HG02870 (cell line): ENCODE data around the gene IL17A.

Experiments
- ATAC-seq: cut with Tn5 transposase; IDR thresholded peaks from one replicate; pipeline ENCODE4 v1.9.1; 2021; ENCODE audit warnings: mild to moderate bottlenecking, moderate library complexity; ENCODE audit not compliant: unreplicated experiment

The IL17A gene

DNA sequence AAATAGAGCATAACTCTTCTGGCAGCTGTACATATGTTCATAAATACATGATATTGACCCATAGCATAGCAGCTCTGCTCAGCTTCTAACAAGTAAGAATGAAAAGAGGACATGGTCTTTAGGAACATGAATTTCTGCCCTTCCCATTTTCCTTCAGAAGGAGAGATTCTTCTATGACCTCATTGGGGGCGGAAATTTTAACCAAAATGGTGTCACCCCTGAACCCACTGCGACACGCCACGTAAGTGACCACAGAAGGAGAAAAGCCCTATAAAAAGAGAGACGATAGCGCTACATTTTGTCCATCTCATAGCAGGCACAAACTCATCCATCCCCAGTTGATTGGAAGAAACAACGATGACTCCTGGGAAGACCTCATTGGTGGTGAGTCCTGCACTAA, at the start of gene IL17A:
TSS of gene IL17A (plus strand) at position 301 of the 400 bp plus-strand sequence. CDS start at position 358, 57 bp downstream.
- peak; percentile 17 for ATAC-seq

DNA sequence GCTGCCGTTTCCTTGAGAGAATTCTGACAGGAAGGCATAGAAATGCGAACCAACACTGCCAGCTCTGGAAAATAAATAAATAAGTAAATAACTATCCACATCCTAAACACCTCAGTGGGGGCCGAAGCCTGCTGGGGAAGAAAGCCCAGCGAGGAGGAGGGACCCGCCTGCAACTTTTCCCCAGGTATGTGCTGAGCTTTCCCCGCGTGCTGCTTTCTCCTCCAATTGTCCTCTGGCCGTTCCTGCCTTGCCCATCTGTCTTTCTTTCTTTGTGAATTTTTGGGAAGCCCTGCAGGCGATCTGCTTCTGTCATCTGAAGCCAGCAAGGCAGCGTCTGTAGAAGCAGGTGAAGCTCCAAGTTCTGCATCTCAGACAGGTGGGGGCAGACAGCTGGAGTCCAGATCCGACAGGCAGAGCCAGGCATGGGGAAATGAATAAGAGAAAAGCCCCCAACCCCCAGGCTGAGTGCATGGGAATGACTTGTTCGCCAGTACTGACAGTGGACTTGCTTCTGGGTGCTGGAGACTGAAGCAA, 49.2 kb upstream of the IL17A start:
- no peak for ATAC-seq

GRCh38 chr6:52138284-52138683, 47.9 kb upstream of the IL17A start:
- peak; percentile 67 for ATAC-seq

- no peak for ATAC-seq
These were observed 46.0 kb upstream of the IL17A start for GRCh38 chr6:52139985-52140680.

DNA sequence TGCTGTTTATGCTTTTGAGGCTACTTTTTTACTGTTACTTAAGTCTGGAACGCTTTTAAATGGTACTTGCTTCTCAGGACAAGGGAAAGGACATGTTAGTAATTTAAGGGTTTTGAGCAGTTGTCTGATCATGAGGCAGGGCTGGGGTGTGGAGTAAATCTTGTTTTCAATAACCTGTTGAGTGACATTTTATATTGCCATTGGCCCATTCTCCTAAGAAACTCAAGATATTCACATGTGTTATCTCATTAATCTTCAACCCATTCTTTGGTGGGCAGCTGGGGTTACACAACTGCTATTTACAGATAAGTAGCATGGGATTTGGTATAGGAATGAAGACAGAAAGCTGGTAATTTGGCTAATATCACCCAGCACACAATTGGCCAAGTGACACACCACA, 44.6 kb upstream of the IL17A start:
- ATAC-seq, result no peak

- no peak for ATAC-seq
These were observed 43.6 kb upstream of the IL17A start for GRCh38 chr6:52142556-52142955.

DNA sequence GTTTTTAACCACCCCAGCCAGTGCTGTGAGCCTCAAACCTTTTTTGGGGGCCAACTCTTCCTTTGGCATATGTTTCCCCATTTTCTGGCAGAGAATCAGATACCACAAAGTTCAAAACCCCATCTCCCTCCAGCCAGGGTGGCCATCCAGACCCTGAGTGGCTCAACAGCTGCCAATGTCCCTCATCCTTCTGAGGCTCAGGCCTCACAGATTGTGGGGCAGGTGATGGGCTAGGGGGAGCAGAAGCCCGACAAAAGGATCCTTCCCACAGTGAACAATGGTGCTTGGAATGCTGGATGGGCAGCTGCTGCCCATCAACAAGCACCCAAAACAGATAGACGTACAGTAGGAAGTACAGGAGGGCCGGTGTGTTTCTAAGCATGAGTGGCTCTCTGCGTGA, 42.6 kb upstream of the IL17A start:
- ATAC-seq, result no peak

DNA sequence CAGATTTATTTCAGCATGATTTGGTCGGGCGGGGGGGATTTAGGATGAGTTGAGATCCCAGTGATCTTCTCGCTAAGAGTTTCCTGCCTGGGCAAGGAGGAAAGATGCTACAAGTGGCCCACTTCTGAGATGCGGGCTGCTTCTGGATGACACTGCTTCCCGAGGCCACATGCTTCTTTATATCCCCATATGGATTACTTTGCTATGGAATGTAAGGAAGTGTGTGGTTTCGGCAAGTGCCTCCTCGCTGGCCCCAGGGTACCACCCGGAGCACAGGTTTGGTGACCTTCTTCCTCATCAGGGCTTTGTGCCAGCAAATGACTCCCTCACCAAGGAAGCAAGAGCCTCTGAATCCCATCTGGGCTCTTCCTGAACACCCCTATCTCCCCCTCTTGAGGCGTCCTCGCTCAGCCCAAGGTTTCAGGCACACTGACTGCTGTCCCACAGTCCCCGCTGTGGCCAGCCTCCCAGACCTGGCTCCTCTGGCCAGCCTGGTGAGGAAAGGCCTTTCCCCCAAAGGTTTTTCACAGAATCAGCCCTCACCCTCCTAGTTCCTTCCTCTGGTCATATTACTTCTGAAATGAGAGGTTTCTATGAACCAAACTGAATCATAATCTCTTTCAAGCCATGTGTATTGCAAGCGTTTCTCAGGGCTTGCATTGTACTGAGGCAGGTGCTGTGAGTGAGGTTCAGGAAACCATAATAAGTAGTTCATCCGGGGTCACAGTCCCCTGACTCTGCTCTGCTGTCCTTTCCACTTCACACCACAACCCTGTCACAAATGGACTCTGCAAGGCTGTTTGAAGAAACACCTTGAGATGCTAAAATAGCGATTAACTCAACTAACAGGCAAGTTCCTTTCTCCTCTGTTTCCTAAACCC, 41.7 kb upstream of the IL17A start:
- peak; percentile 79 for ATAC-seq

DNA sequence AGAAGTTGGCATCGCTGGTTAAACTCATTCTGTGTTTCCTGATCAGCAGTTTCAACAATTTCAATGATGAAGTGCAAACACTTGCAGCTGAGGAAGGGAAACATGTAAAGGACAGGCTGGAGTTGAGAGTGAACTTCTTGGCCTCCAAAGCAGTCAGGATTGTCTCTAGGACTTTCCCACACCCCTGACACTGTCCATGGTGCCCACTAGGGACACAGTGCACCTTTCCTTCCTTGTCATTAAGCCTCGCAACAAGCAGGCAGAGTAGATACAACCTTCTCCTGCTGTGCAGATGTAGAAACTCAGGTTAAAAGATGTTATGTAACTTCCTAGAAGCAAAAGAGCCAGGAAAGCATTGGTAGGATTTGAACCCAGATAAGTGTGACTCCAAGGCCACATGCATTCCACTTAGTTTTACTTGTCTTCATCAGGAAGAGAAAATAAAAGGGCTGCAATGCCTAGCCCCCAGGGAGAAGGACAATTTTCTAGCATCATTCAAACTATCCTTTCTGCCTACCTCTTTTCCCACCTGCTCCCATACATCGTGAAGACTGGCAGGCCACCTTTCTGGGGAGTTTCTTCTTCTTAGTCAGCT, 39.2 kb upstream of the IL17A start:
- no peak for ATAC-seq

DNA sequence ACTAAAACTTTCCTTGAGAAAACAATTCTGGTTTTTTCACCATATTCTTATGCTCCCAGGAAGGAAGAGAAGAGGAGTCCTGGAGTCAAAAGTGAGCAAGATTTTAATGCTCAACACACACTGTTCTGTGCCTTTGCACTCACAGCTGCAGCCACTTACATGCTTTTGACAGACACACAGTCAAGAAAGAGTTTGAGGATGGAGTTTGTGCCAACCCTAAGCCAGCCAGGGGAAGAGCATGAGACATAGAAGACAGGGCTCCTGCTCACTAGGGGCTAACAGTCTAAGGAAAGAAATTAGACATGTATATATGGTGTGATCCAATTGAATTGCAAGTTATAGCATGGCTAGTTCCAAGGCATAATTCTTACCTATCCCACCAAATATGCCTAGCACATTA, 37.1 kb upstream of the IL17A start:
- ATAC-seq, result no peak

DNA sequence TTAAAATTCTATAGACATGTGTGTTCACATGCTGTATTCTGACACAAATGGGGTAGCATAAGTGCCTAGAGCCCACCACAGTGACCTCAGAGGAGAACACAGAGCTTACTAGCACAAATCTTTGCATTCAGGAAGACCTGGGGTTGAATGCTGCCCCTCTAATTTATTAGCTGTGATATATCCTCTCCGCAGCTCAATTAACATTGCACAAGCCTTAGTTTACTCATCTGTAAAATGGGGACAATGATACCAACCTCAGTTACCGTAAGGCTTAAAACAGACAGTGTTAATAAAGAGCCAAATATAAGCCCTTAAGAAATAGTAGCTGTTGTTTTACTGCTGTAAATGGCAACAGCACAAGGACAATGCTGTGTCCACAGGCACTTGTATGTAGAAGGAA, 36.2 kb upstream of the IL17A start:
- ATAC-seq, result no peak

GRCh38 chr6:52152070-52152423, 34.1 kb upstream of the IL17A start:
- ATAC-seq, result no peak

DNA sequence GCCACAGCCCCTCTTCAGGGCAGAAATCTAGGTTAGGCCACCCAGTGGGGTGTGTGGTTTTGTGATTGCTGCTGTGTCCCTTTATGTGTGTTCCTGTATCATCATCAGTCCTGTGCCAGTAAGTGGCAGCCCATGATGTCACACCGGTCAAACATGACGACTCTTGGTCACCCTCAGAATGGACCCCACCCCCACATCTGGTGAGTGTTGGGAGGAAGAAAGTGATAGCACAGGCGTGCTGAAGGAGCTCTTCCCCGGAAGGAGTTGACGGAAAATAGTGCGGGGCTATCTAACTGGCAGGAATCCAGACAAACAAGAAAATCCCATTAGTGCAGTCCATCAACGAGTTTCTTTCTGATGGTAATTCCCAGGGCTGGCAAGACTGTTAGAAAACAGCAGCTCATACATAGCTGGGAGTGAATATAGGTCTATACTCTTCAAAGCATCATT, 33.4 kb upstream of the IL17A start:
- ATAC-seq, result no peak

GRCh38 chr6:52154381-52154780, 31.8 kb upstream of the IL17A start:
- ATAC-seq, result no peak

DNA sequence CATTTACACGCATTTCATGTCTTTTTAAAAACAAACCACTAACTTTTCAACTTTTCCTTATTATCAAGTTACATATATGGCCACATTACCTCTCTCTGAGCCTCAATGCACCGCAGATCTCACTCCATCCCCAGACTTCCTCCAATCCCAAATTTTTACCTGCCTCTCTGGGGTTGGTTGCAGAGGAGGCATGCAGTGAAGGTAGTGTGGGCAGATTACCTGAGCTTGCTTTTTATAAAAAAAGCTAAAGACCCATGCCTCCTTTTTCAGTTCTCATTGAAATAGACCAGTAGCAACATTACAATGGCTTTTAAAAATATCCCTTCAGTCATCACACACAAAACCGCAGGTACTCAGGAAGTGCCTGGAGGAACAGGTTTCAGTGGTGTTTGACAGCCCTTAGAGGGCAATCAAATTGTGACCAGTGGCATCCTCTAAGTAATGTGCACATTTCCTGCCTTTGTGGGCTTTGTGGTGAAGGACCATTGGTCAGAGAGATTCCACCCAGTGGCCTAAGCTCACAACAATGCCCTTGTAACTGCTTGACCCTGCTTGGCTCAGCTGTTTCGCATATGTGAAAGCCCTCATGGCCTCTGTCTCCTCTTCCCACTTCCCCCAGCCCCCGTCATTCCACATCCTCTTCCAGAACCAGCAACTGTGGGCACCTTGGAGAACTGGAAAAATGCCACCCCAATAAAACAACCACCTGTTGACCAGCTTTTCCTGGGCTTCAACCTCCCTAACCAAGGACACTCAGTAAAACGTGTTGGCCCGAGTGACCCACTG, 30.2 kb upstream of the IL17A start:
- peak; percentile 65 for ATAC-seq

DNA sequence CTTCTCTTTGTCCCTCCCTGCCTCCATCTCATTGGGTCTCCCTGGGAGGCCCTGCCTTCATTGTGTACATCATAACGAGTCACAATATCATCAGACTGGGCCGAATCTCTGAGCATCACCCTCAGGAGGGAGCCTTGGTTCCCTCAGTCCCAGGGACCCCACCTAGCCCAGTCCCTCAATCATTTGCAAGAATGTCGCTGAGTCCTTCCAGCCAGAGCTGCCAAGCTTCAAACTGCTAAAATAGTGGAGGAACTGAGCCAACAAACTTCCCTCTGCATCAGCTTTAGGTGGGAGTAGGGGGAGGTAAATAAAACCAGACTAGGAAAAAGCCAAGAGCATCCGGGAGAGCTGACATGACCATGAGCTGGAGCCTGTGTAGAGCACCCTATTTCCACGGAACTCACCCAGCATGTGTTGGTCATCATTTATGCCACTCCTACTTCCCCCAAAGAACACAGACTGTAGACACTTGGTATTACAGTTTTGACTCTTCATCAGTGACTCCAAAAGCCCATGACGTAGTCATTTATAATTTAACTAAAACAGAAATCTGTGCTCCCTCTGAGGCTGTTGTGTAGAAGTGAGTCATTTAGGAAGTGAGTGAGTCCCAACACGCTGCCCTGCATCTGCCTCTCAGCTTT, 28.8 kb upstream of the IL17A start:
- ATAC-seq, result peak; percentile 58

- no peak for ATAC-seq
These were observed 25.6 kb upstream of the IL17A start for GRCh38 chr6:52160472-52161104.

GRCh38 chr6:52161689-52162438, 24.3 kb upstream of the IL17A start:
- ATAC-seq, result peak; percentile 46
